Endothelial cell of umbilical vein (primary cell): ENCODE results near the gene EPHA10. TPM values are rescaled to one million over a fixed set of nuclear protein-coding genes. Genes with fewer than 3 reads are reported as not detected.

Experiments used
- BruUV-seq: library from RNA; stranded (reverse); fragments of 400-500 nt; replicated peaks from 2 replicates; lab custom pipeline; 2021; lab: Mats Ljungman, UMichigan
- CTCF ChIA-PET: fragments of 300-600, 350-600 bp; sonication (Branson Sonifier 250); formaldehyde crosslinking; loops from one replicate; lab custom pipeline; 2021; ENCODE audit warnings: antibody characterized with exemption, inconsistent platforms; lab: Charles Lee
- POLR2A ChIA-PET: fragments of 300-600, 350-600 bp; sonication (Branson Sonifier 250); formaldehyde crosslinking; loops from one replicate; lab custom pipeline; 2021; ENCODE audit warnings: antibody characterized with exemption, inconsistent platforms; lab: Charles Lee
- DNase-seq: peaks from one replicate; pipeline ENCODE4 v3.0.0-alpha.2; 2011; ENCODE audit warnings: low read depth, low spot score
- FAIRE-seq: peaks from 2 replicates; lab custom pipeline; 2011; peaks lifted over from hg19 to GRCh38; lab: Jason Lieb, UNC
- H2AFZ ChIP-seq: 2 replicates; pipeline ENCODE4 v1.6.0; 2012; ENCODE audit warnings: low read depth, low read length, control low read depth, inconsistent platforms
- H3K27ac ChIP-seq: 2 replicates; pipeline ENCODE4 v1.5.1; 2011; ENCODE audit warnings: low read depth, mild to moderate bottlenecking, control low read depth, low read length, moderate library complexity; ENCODE audit not compliant: insufficient read depth
- H3K27me3 ChIP-seq, 2 experiments: 2 replicates each; pipeline versions ENCODE4 v1.6.0 to v1.6.1; 2011; ENCODE audit warnings: low read length in 2 of 2, mixed read lengths in 1 of 2; ENCODE audit not compliant: control insufficient read depth in 2 of 2, insufficient read depth in 2 of 2
- H3K36me3 ChIP-seq, 2 experiments: 2 replicates in 1 of 2; 3 replicates in 1 of 2; pipeline ENCODE4 v1.5.1; 2011; ENCODE audit warnings: low read length in 2 of 2, mild to moderate bottlenecking in 1 of 2, moderate library complexity in 1 of 2; ENCODE audit not compliant: control insufficient read depth in 2 of 2, insufficient read depth in 2 of 2; ENCODE audit errors: extremely low read depth in 1 of 2
- H3K4me1 ChIP-seq: 3 replicates; pipeline ENCODE4 v1.5.1; 2011; ENCODE audit warnings: mild to moderate bottlenecking, low read length; ENCODE audit not compliant: control insufficient read depth, insufficient read depth; ENCODE audit errors: extremely low read depth
- H3K4me2 ChIP-seq: 2 replicates; pipeline ENCODE4 v1.6.1; 2011; ENCODE audit warnings: low read length, control low read depth, mixed read lengths; ENCODE audit not compliant: insufficient read depth
- H3K4me3 ChIP-seq, 3 experiments: fragments of 200-600 bp in 1 of 3; sonication (generic), shearing (Covaris generic) in 1 of 3; replicated peaks in 1 of 3; 2 replicates each; pipeline ENCODE4 v1.5.1; 2011 to 2016; ENCODE audit warnings: control low read depth in 3 of 3, low read length in 3 of 3, mild to moderate bottlenecking in 2 of 3, inconsistent platforms in 1 of 3, low read depth in 1 of 3, moderate library complexity in 1 of 3; ENCODE audit not compliant: insufficient read depth in 1 of 3
- H3K79me2 ChIP-seq: 2 replicates; pipeline ENCODE4 v1.6.0; 2012; ENCODE audit warnings: low read length, inconsistent platforms; ENCODE audit not compliant: control insufficient read depth, insufficient read depth
- H3K9ac ChIP-seq: replicated peaks from 2 replicates; pipeline ENCODE3; 2011; ENCODE audit warnings: low read length, control low read depth; ENCODE audit not compliant: insufficient read depth; ENCODE audit errors: extremely low read depth
- H3K9me1 ChIP-seq: replicated peaks from 3 replicates; pipeline ENCODE4 v1.6.0; 2011; ENCODE audit warnings: mild to moderate bottlenecking, low read length; ENCODE audit not compliant: control insufficient read depth, insufficient read depth; ENCODE audit errors: extremely low read depth
- H3K9me3 ChIP-seq: replicated peaks from 2 replicates; pipeline ENCODE4 v1.5.1; 2012; ENCODE audit warnings: low read length, inconsistent platforms; ENCODE audit not compliant: control insufficient read depth, insufficient read depth
- H4K20me1 ChIP-seq: replicated peaks from 2 replicates; pipeline ENCODE3; 2011; ENCODE audit warnings: mild to moderate bottlenecking, low read length; ENCODE audit not compliant: control insufficient read depth, insufficient read depth; ENCODE audit errors: extremely low read depth
- EZH2 ChIP-seq: IDR thresholded peaks from 2 replicates; pipeline ENCODE4 v1.6.1; 2012; ENCODE audit warnings: borderline replicate concordance, low read depth, mild to moderate bottlenecking, moderate library complexity, low read length, inconsistent platforms; ENCODE audit not compliant: severe bottlenecking
- FOS ChIP-seq: IDR thresholded peaks from 2 replicates; pipeline ENCODE4 v1.6.1; 2011; ENCODE audit warnings: mild to moderate bottlenecking, low read length, moderate library complexity, borderline replicate concordance; ENCODE audit not compliant: insufficient read depth
- GATA2 ChIP-seq: IDR thresholded peaks from 2 replicates; pipeline ENCODE4 v1.7.0; 2011; ENCODE audit warnings: low read depth, mild to moderate bottlenecking, moderate library complexity, mixed read lengths, low read length; ENCODE audit not compliant: insufficient read length, insufficient read depth
- JUN ChIP-seq: IDR thresholded peaks from 2 replicates; pipeline ENCODE4 v1.6.1; 2011; ENCODE audit warnings: borderline replicate concordance, low read depth; ENCODE audit not compliant: insufficient read length, insufficient read depth
- MYC ChIP-seq: IDR thresholded peaks from one replicate; pipeline ENCODE4 v1.6.1; 2011; ENCODE audit warnings: mild to moderate bottlenecking, low read depth, low read length
- POLR2A ChIP-seq: IDR thresholded peaks from 2 replicates; pipeline ENCODE4 v1.6.1; 2012; ENCODE audit warnings: low read depth, mild to moderate bottlenecking, control low read depth, low read length
- POLR2AphosphoS5 ChIP-seq: IDR thresholded peaks from 2 replicates; pipeline ENCODE4 v1.6.1; 2012; ENCODE audit warnings: low read depth, mild to moderate bottlenecking, control low read depth, low read length, moderate library complexity; ENCODE audit not compliant: insufficient read depth
- dilution Hi-C: fragments of 300-500 bp; cut with MboI; formaldehyde crosslinking; loops from one replicate; pipeline ENCODE4 v1.15.0; 2019; ENCODE audit warnings: low sequenced_read_pairs; ENCODE audit not compliant: extremely low pct_ligation_motif_present
- intact Hi-C: fragments of 100-400 bp; cut with micrococcal nuclease; formaldehyde crosslinking; loops from one replicate; pipeline ENCODE4 v1.10.0; 2022
- polyA plus RNA-seq, 4 experiments: library from polyadenylated mRNA; depleted of rRNA in 3 of 4; stranded (reverse) in 3 of 4; unstranded in 1 of 4; fragments of >200 nt; gene quantifications; 2 replicates each; pipeline versions ENCODE4 v1.2.1 to v1.2.3, GENCODE V29; 2011 to 2012; ENCODE audit warnings: missing spikeins in 1 of 4
- total RNA-seq: library from RNA; stranded (reverse); gene quantifications from 2 replicates; pipeline ENCODE4 v1.2.3, GENCODE V29; 2021
- TF ChIP-seq, protein P1 (sequence below), 2 donors: IDR thresholded peaks; 1 replicate in 1 of 2; 2 replicates in 1 of 2; pipeline ENCODE4 v1.5.1; 2011; ENCODE audit warnings: low read length in 2 of 2, mild to moderate bottlenecking in 2 of 2, moderate library complexity in 2 of 2, control low read depth in 1 of 2, inconsistent platforms in 1 of 2, low read depth in 1 of 2; ENCODE audit not compliant: insufficient read depth in 1 of 2; ENCODE audit errors: extremely low read depth in 1 of 2
- TF ChIP-seq, protein P2 (sequence below): IDR thresholded peaks from 2 replicates; pipeline ENCODE4 v1.6.1; 2011; ENCODE audit not compliant: insufficient read depth, insufficient read length

EPHA10 gene
- total and polyA plus RNA-seq, 2 donors (not counting 3 experiments of a cell fraction or from before 2014, with no cell fraction given) = not detected

DNA sequence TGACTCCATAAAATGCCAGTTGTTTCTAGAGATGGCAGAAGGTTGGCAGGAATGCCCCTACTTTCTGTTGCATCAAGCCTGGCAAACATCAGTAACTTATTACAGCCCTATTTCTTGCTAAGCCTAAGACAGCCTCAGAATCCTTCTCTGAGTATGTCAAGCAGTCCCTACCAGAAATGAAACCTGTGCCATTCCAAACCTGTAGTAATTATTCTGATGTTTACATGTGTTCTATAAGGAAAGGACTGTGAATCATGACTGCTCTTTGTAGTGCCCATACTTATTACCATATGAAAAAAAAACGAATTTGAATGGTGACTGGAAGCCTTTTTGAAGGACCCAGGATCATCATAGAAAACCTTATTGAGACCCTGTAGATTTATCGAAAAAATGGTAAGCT lies 67.2 kb downstream of the EPHA10 start:
- POLR2A ChIA-PET = no interaction called here
- H3K9me1 ChIP-seq = no peaks in the 10 kb centered on the region
- no peak overlapping the region for H3K4me3 ChIP-seq
- no peak overlapping the region for H3K4me2 ChIP-seq
- no peak for TF ChIP-seq EZH2
- peaks cover 3 to 32% of the 10 kb centered on the region in 2 experiments for H3K36me3 ChIP-seq
- H3K79me2 ChIP-seq = peaks cover 45% of the 10 kb centered on the region
- H3K9ac ChIP-seq = no peak overlapping the region
- BruUV-seq = no TSS peak
- H2AFZ ChIP-seq = no peak overlapping the region
- no peaks in the 10 kb centered on the region for H3K27me3 ChIP-seq
- peaks cover 9% of the 10 kb centered on the region for H3K4me1 ChIP-seq
- H3K9me3 ChIP-seq = no peaks in the 10 kb centered on the region
- DNase-seq (no peak), FAIRE-seq (no peak)
- CTCF ChIA-PET = no interaction called here
- no peak overlapping the region for H3K27ac ChIP-seq
- H4K20me1 ChIP-seq = no peaks in the 10 kb centered on the region
- dilution Hi-C loops = no loop called here
- intact Hi-C loops = no loop called here

DNA sequence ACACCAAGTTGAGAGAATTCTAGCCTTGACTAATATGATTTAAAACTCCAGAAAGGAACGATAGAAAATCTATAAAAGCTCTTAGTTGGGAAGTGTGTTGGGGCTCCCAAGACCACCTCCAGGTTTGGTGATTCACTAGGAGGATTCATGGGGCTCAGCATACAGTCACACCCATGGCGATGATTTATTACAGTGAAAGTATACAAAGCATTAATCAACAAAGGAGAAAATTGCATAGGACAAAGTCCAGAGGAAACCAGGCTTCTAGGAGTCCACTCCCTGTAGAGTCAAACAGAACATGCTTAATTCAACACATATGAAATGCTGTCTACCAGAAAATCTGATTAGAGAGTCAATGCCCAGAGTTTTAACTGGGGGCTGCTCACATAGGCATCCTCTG lies 67.8 kb downstream of the EPHA10 start:
- Histone ChIP-seq H3K79me2 (peaks cover 49% of the 10 kb centered on the region), H4K20me1 (no peaks in the 10 kb centered on the region), H3K27ac (no peak overlapping the region), H3K4me3 (no peak overlapping the region), H3K4me1 (peaks cover 9% of the 10 kb centered on the region), H3K36me3 (peaks cover 3 to 28% of the 10 kb centered on the region in 2 experiments), H3K27me3 (no peaks in the 10 kb centered on the region), H3K9ac (no peak overlapping the region), H3K9me1 (no peaks in the 10 kb centered on the region), H3K9me3 (no peaks in the 10 kb centered on the region), H2AFZ (no peak overlapping the region), H3K4me2 (no peak overlapping the region)
- dilution Hi-C loops (no loop called here), intact Hi-C loops (no loop called here)
- DNase-seq (no peak), FAIRE-seq (no peak)
- CTCF ChIA-PET = no interaction called here
- POLR2A ChIA-PET = no interaction called here
- BruUV-seq = no TSS peak
- TF ChIP-seq POLR2A = no peak
- TF ChIP-seq, protein P1, sequence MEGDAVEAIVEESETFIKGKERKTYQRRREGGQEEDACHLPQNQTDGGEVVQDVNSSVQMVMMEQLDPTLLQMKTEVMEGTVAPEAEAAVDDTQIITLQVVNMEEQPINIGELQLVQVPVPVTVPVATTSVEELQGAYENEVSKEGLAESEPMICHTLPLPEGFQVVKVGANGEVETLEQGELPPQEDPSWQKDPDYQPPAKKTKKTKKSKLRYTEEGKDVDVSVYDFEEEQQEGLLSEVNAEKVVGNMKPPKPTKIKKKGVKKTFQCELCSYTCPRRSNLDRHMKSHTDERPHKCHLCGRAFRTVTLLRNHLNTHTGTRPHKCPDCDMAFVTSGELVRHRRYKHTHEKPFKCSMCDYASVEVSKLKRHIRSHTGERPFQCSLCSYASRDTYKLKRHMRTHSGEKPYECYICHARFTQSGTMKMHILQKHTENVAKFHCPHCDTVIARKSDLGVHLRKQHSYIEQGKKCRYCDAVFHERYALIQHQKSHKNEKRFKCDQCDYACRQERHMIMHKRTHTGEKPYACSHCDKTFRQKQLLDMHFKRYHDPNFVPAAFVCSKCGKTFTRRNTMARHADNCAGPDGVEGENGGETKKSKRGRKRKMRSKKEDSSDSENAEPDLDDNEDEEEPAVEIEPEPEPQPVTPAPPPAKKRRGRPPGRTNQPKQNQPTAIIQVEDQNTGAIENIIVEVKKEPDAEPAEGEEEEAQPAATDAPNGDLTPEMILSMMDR (IDR thresholded peaks at IDR 0.05; ENCODE audit: extremely low read depth in 1 of 2, insufficient read depth in 1 of 2, low read depth in 1 of 2, low read length in 2 of 2) = no peak
- TF ChIP-seq GATA2 = no peak
- TF ChIP-seq JUN = no peak
- no peak for TF ChIP-seq EZH2
- TF ChIP-seq, protein P2, sequence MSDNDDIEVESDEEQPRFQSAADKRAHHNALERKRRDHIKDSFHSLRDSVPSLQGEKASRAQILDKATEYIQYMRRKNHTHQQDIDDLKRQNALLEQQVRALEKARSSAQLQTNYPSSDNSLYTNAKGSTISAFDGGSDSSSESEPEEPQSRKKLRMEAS = no peak
- TF ChIP-seq MYC = no peak
- TF ChIP-seq FOS = no peak
- TF ChIP-seq POLR2AphosphoS5 = no peak
